Activated T-cell treated with anti-CD3 and anti-CD28 coated beads for 48 hours (primary cell): ENCODE measurements around the gene IFT27.
A peak's percentile ranks its signal among the peaks of the same experiment; 100 is the strongest.
"Not testable (repeated sequence)": the region's sequence is repeated elsewhere in the genome, so short reads cannot be mapped to it uniquely, and the experiment has no call there.

Experiments used
- DNase-seq: peaks from one replicate; pipeline ENCODE4 v3.0.0-alpha.2; 2020; ENCODE audit warnings: low read depth

The IFT27 gene

DNA sequence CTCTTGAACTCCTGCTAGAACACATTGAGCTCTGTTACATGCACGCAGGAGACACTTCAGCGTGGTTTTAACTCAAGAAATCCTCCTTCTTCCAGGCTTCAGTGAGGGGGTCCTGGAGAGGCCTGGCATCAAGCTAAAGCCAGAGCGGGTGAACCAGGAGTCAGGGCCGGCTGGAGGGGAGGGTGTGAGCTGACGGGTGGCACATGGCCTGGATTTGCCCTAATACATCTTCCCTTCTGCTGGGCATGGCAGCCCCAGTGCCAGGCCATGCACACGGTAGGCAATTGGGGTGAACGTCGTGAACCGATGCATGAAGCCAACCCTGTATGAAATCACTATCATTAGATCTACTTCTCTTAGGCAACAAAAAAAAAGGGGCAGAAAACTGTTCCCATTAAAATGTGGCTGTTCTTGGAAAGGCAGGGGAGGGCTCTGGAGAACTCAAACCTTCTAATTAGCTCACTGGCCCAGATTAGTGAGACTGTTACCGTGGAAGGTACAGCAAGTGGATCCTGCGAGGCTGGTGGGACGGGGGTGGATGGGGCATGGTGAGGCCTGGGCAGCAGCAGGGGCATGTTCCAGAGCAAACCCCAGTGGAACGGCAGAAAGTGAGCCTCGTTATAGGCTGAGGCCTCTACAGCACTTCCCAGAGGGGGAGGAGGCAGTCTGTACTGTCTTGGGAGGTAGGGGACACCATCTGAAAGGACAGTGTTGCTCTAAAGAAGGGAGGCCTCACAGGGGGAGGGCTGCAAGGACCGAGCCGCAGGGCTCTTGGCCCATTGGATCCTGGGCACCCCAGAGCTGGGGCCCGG lies 10.6 kb downstream of the IFT27 start:
- DNase-seq, result no peak

GRCh38 chr22:36764641-36765040 lies 11.3 kb downstream of the IFT27 start:
- DNase-seq, result no peak

GRCh38 chr22:36764060-36764459 lies 11.9 kb downstream of the IFT27 start:
- no peak for DNase-seq

GRCh38 chr22:36763576-36763975 lies 12.3 kb downstream of the IFT27 start:
- DNase-seq, result no peak

GRCh38 chr22:36762687-36763260 lies 13.1 kb downstream of the IFT27 start:
- DNase-seq, result no peak

GRCh38 chr22:36761553-36762240 lies 14.2 kb downstream of the IFT27 start:
- DNase-seq, result no peak

- no peak for DNase-seq
These were observed 15.1 kb downstream of the IFT27 start for GRCh38 chr22:36760786-36761185.

GRCh38 chr22:36759481-36760159 lies 16.3 kb downstream of the IFT27 start:
- no peak for DNase-seq

GRCh38 chr22:36758792-36759271 lies 17.1 kb downstream of the IFT27 start:
- no peak for DNase-seq

GRCh38 chr22:36757668-36758211 lies 18.2 kb downstream of the IFT27 start:
- DNase-seq, result peak; percentile 67

GRCh38 chr22:36756746-36757655 lies 18.9 kb downstream of the IFT27 start:
- DNase-seq, result no peak

GRCh38 chr22:36756031-36756430 lies 19.9 kb downstream of the IFT27 start:
- DNase-seq, result no peak

- no peak for DNase-seq
These were observed 20.6 kb downstream of the IFT27 start for GRCh38 chr22:36755316-36755715.

DNA sequence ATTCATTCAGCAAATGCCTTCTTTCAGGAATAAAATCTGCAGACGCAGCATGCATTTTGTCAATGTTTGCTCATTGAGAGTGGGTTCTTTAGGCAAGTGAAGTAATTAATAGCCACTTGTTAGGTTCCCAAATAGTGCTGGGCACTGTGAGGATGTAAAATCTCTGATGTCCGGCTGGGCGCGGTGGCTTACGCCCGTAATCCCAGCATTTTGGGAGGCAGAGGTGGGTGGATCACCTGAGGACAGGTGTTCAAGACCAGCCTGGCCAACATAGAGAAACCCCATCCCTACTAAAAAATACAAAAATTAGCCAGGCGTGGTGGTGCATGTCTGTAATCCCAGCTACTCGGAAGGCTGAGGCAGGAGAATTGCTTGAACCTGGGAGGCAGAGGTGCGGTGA lies 21.0 kb downstream of the IFT27 start:
- DNase-seq, result not testable (repeated sequence)

GRCh38 chr22:36753916-36754315 lies 22.0 kb downstream of the IFT27 start:
- no peak for DNase-seq

DNA sequence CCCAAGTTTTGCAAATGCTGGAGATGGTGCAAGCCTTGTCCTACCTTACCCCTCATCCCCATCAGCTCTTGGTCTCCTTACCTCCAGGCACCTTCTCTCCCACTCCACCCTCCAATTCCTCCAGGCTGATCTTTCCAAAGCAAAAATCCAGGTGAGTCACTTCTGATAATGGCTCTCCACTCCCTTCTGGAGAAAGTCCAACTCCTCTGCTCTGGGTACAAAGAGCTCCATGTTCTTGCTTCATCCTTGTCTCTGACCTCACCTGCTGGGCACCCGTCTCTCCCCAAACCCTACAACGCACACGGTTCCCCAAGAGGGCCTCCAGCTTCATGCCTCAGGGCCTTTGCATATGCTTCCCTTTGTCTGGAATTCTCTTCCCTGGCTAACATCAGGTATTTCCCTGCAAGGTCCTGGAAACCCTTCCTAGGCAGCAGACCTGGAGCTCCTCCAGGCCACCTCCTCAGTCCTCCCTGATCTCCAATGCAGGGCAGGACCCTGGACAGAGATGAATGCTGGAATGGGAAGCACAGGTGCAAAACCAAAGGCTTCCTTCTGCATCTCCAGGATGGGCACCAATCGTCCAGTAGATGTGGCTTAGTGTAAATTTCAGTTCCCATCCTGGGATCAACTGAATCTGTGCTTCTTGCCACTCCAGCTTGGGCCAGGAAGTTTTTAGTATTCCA lies 22.7 kb downstream of the IFT27 start:
- DNase-seq, result no peak

- no peak for DNase-seq
These were observed 29.4 kb downstream of the IFT27 start for GRCh38 chr22:36746375-36746970.

DNA sequence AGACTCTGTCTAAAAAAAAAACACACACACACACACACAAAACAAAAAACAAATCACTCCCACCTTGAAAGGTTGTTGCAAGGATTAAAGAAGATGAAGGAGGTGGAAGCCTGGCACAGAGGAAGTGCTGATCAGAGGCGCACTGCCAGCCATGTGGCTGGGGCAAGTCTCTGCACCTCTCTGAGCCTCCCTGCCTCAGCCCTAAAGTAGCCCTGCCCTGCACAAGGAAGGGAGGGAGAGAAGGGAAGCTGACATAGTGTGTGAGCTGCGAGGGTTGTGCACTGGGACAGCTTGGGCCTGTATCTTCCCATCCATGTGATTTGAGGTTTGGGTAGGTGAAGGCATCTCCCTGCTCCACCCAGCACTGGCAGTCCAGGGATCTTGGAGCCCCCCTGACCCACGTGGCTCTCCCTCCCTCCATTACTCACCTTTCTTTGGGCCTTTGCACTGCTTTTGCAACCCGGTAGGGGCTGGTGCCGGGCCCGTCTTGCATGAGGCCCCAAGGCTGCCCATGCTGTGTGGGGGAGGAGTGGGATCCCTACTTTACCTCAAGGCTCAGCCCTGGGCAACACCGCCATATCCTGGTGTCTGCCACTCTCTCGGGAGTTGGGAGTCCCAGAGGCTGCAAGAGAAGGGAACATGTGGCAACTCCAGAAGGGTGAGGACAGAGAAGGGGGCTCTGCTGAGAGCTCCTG lies 30.5 kb downstream of the IFT27 start:
- no peak for DNase-seq

DNA sequence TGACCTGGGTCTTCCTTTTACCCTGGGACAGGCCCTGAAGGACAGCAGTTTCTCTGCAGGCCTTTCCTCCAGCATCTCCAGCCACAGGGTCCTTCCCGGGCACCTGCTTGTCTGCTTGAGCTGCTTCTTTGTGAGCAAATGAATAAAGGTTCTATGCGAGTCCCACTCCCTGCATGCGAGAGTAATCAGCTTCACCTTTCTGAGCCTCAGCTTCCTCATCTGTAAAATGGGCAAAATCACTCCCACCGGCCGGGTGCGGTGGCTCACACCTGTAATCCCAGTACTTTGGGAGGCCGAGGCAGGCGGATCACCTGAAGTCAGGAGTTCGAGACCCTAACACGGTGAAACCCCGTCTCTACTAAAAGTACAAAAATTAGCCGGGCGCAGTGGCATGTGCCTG lies 31.1 kb downstream of the IFT27 start:
- no peak for DNase-seq

DNA sequence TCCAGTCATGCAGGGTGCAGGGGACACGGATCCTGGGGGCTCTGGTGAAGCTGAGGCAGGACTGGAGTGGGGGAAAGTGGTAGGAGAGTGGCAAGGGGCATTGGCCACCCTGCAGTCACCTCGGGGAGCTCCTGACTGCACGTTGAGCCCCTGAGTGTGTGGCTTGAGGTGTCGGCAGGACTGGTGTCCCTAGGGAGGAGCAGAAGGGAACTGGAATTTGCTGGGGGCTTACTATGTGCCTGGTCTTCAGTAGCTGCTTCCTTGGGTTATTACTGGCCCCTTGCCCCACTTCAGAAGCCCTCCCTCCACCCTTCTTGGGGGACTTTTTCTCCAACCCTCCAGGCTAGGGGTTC lies 31.5 kb downstream of the IFT27 start:
- no peak for DNase-seq
